AG09309 (cell line): Measurements from ENCODE around the gene SYN1.
A peak's percentile ranks its signal among the peaks of the same experiment; 100 is the strongest.

Experiments
- DNase-seq: peaks from one replicate; pipeline ENCODE4 v3.0.0-alpha.2; 2010; ENCODE audit warnings: low read depth
- H3K4me3 ChIP-seq: 2 replicates; pipeline ENCODE4 v1.5.1; 2011; ENCODE audit warnings: mild to moderate bottlenecking, low read depth, low read length, moderate library complexity; ENCODE audit not compliant: control insufficient read depth
- CTCF ChIP-seq: IDR thresholded peaks from 2 replicates; pipeline ENCODE4 v1.5.1; 2011; ENCODE audit warnings: mild to moderate bottlenecking, low read depth, low read length, inconsistent platforms; ENCODE audit not compliant: insufficient read depth, control insufficient read depth; ENCODE audit errors: missing control alignments

The SYN1 gene

GRCh38 chrX:47658301-47658683 is 38.6 kb upstream of the SYN1 start:
- TF ChIP-seq CTCF = no peak
- DNase-seq = no peak
- peak overlapping the region; percentile 64 for H3K4me3 ChIP-seq

GRCh38 chrX:47651043-47651905 is 31.6 kb upstream of the SYN1 start:
- no peak for DNase-seq
- TF ChIP-seq CTCF = no peak
- H3K4me3 ChIP-seq = peak overlapping the region; percentile 25

GRCh38 chrX:47650164-47651042 is 30.7 kb upstream of the SYN1 start, which contains the start of gene ELK1:
Gene ELK1 (minus strand): TSS chrX:47650563. CDS start chrX:47641441, 9,122 bp downstream.
- H3K4me3 ChIP-seq = peak within 1 kb of the TSS; percentile 74
- TF ChIP-seq CTCF = no peak
- DNase-seq = peak; percentile 93

- no peak for DNase-seq
- no peak for TF ChIP-seq CTCF
- H3K4me3 ChIP-seq = peak overlapping the region; percentile 74
Observed at GRCh38 chrX:47649781-47650163, 30.1 kb upstream of the SYN1 start.

GRCh38 chrX:47649271-47649670 is 29.6 kb upstream of the SYN1 start:
- TF ChIP-seq CTCF = no peak
- peak overlapping the region; percentile 74 for H3K4me3 ChIP-seq
- DNase-seq = no peak

- no peak for TF ChIP-seq CTCF
- DNase-seq = no peak
- H3K4me3 ChIP-seq = no peak overlapping the region
Observed at GRCh38 chrX:47648376-47648775, 28.7 kb upstream of the SYN1 start.
